GM12878 (cell line): ENCODE data around the gene CCL20. TPM values are rescaled to one million over a fixed set of nuclear protein-coding genes. Genes with fewer than 3 reads are reported as not detected.

Experiments
- ATAC-seq: fragments of 200-7000 bp; cut with Tn5 transposase; 3 replicates; pipeline ENCODE4 v1.9.1; 2020; ENCODE audit warnings: mild to moderate bottlenecking, moderate library complexity
- BruUV-seq: library from RNA; stranded (reverse); fragments of 400-500 nt; replicated peaks from 2 replicates; lab custom pipeline; 2021; lab: Mats Ljungman, UMichigan
- CTCF ChIA-PET: fragments of 300-600 bp; sonication (Branson Sonifier 250); formaldehyde crosslinking; extraction: SDS; loops from one replicate; lab custom pipeline; 2021; ENCODE audit warnings: inconsistent platforms; lab: Yijun Ruan, JAX
- POLR2A ChIA-PET: fragments of 350-600 bp; formaldehyde crosslinking; extraction: SDS; loops from one replicate; lab custom pipeline; 2021; ENCODE audit warnings: inconsistent platforms; lab: Charles Lee
- RAD21 ChIA-PET: fragments of 300-600 bp; sonication (Branson Sonifier 250); formaldehyde crosslinking; loops from one replicate; lab custom pipeline; 2023; ENCODE audit warnings: antibody characterized with exemption; ENCODE audit not compliant: unreplicated experiment; lab: Charles Lee
- SMC1A ChIA-PET: fragments of 300-600 bp; sonication (Branson Sonifier 250); formaldehyde crosslinking; loops from one replicate; lab custom pipeline; 2023; ENCODE audit not compliant: unreplicated experiment, uncharacterized antibody; lab: Charles Lee
- DNase-seq: peaks from one replicate; pipeline ENCODE4 v3.0.0-alpha.2; 2011; ENCODE audit warnings: low read depth, low spot score
- FAIRE-seq: peaks from 3 replicates; lab custom pipeline; 2011; peaks lifted over from hg19 to GRCh38; lab: Jason Lieb, UNC
- H2AFZ ChIP-seq: 2 replicates; pipeline ENCODE4 v1.6.0; 2011; ENCODE audit warnings: low read depth, low read length, control low read depth; ENCODE audit not compliant: control insufficient read depth
- H3K27ac ChIP-seq: 2 replicates; pipeline ENCODE4 v1.5.1; 2011; ENCODE audit warnings: control low read depth; ENCODE audit not compliant: control insufficient read depth, insufficient read depth
- H3K27me3 ChIP-seq, 2 experiments: replicated peaks in 1 of 2; 2 replicates each; pipeline versions ENCODE4 v1.6.0 to v1.6.1; 2011; ENCODE audit warnings: low read length in 1 of 2; ENCODE audit not compliant: control insufficient read depth in 2 of 2, insufficient read depth in 2 of 2
- H3K36me3 ChIP-seq, 2 experiments: 2 replicates each; pipeline ENCODE4 v1.5.1; 2011; ENCODE audit warnings: low read length in 1 of 2; ENCODE audit not compliant: control insufficient read depth in 2 of 2, insufficient read depth in 2 of 2
- H3K4me1 ChIP-seq: 2 replicates; pipeline ENCODE4 v1.6.1; 2011; ENCODE audit warnings: mild to moderate bottlenecking, low read length, moderate library complexity, mixed read lengths; ENCODE audit not compliant: control insufficient read depth, insufficient read depth
- H3K4me2 ChIP-seq: 2 replicates; pipeline ENCODE4 v1.6.0; 2011; ENCODE audit warnings: control low read depth; ENCODE audit not compliant: control insufficient read depth, insufficient read depth
- H3K4me3 ChIP-seq: fragments of 200-600 bp; sonication (generic); 2 replicates; pipeline ENCODE4 v1.5.1; 2016
- H3K79me2 ChIP-seq: 2 replicates; pipeline ENCODE4 v1.6.0; 2011; ENCODE audit warnings: low read length; ENCODE audit not compliant: control insufficient read depth, insufficient read depth
- H3K9ac ChIP-seq: 2 replicates; pipeline ENCODE4 v1.8.0; 2011; ENCODE audit warnings: low read length, control low read depth, mixed read lengths; ENCODE audit not compliant: control insufficient read depth, insufficient read depth
- H3K9me3 ChIP-seq: replicated peaks from 3 replicates; pipeline ENCODE4 v1.5.1; 2011; ENCODE audit warnings: mild to moderate bottlenecking, low read length; ENCODE audit not compliant: control insufficient read depth, insufficient read depth
- H4K20me1 ChIP-seq: 2 replicates; pipeline ENCODE4 v1.6.0; 2011; ENCODE audit not compliant: control insufficient read depth, insufficient read depth
- BHLHE40 ChIP-seq, 2 experiments: fragments of 450-650 bp in 1 of 2; IDR thresholded peaks; 2 replicates each; pipeline ENCODE4 v1.6.1; 2011 to 2017; ENCODE audit warnings: low read depth in 2 of 2, borderline replicate concordance in 1 of 2, improper control_type of control experiment in 1 of 2, low read length in 1 of 2, mild to moderate bottlenecking in 1 of 2
- BRCA1 ChIP-seq: IDR thresholded peaks from 2 replicates; pipeline ENCODE4 v1.6.1; 2011; ENCODE audit warnings: low read depth, low read length, improper control_type of control experiment
- CBFB ChIP-seq: IDR thresholded peaks from 2 replicates; pipeline ENCODE4 v1.6.1; 2016; ENCODE audit warnings: antibody characterized with exemption, low read depth
- CREM ChIP-seq: IDR thresholded peaks from 2 replicates; pipeline ENCODE4 v1.6.1; 2014; ENCODE audit warnings: antibody characterized with exemption, low read depth
- HDGF ChIP-seq: fragments of 450-650 bp; IDR thresholded peaks from 2 replicates; pipeline ENCODE4 v1.6.1; 2016; ENCODE audit warnings: antibody characterized with exemption
- MTA3 ChIP-seq: IDR thresholded peaks from 2 replicates; pipeline ENCODE4 v1.6.1; 2012; ENCODE audit warnings: low read length, inconsistent platforms, borderline replicate concordance
- NFXL1 ChIP-seq: fragments of 450-650 bp; IDR thresholded peaks from 2 replicates; pipeline ENCODE4 v1.6.1; 2017; ENCODE audit warnings: antibody characterized with exemption, mild to moderate bottlenecking, borderline replicate concordance
- NFYB ChIP-seq: IDR thresholded peaks from 2 replicates; pipeline ENCODE4 v1.6.1; 2011; ENCODE audit warnings: low read depth, mild to moderate bottlenecking, low read length, improper control_type of control experiment, moderate library complexity; ENCODE audit not compliant: insufficient read depth
- POU2F2 ChIP-seq: IDR thresholded peaks from 3 replicates; pipeline ENCODE4 v1.6.1; 2011; ENCODE audit warnings: low read depth, mild to moderate bottlenecking, low read length, borderline replicate concordance
- WRNIP1 ChIP-seq: IDR thresholded peaks from 2 replicates; pipeline ENCODE4 v1.6.1; 2011; ENCODE audit warnings: low read depth, low read length, improper control_type of control experiment, borderline replicate concordance
- ZSCAN29 ChIP-seq: fragments of 450-650 bp; IDR thresholded peaks from 2 replicates; pipeline ENCODE4 v1.6.1; 2017; ENCODE audit warnings: mild to moderate bottlenecking, moderate library complexity
- WGBS: methylation state at CpG from one replicate; pipeline ENCODE4 v1.1.6; 2016; ENCODE audit warnings: low lambda C conversion rate; ENCODE audit not compliant: insufficient replicate concordance, insufficient coverage; ENCODE audit errors: missing lambda C conversion rate; 5-methylcytosine and 5-hydroxymethylcytosine counted together
- in situ Hi-C: fragments of 300-500 bp; cut with MboI; formaldehyde crosslinking; loops from 9 replicates; pipeline ENCODE4 v1.14.3; 2018; ENCODE audit warnings: mixed read lengths
- intact Hi-C: fragments of 100-400 bp; cut with micrococcal nuclease; formaldehyde crosslinking; loops from one replicate; pipeline ENCODE4 v1.14.2; 2022; ENCODE audit not compliant: unreplicated experiment
- polyA plus RNA-seq, 11 experiments: library from polyadenylated mRNA; depleted of rRNA in 4 of 11; unstranded in 6 of 11; stranded (reverse) in 5 of 11; fragments of >200 nt; fragmentation: Nextera tagmentation in 4 of 11; fragmentation: Illumina TruSeq in 1 of 11; extraction: Ambion mirVana in 4 of 11; extraction: Trizol in 1 of 11; gene quantifications; 1 replicate in 1 of 11; 2 replicates in 10 of 11; pipeline versions ENCODE4 v1.2.1 to v1.2.3, GENCODE V29; 2011 to 2016; ENCODE audit warnings: inconsistent platforms in 2 of 11, missing spikeins in 2 of 11, low read depth in 1 of 11
- total RNA-seq, 4 experiments: library from RNA; depleted of rRNA in 3 of 4; stranded (reverse); fragments of >200 nt in 3 of 4; fragmentation: Illumina TruSeq in 1 of 4; extraction: Trizol in 1 of 4; gene quantifications; 2 replicates each; pipeline versions ENCODE4 v1.2.1 to v1.2.3, GENCODE V29; 2013 to 2021
- TF ChIP-seq, protein P1 (sequence below): IDR thresholded peaks from 2 replicates; pipeline ENCODE4 v1.6.1; 2011; ENCODE audit warnings: low read depth, mild to moderate bottlenecking, low read length, moderate library complexity, borderline replicate concordance; ENCODE audit errors: extremely low read depth
- TF ChIP-seq, protein P2 (sequence below): fragments of 450-650 bp; IDR thresholded peaks from 2 replicates; pipeline ENCODE4 v1.6.1; 2016; ENCODE audit warnings: mild to moderate bottlenecking
- TF ChIP-seq, protein P3 (sequence below): IDR thresholded peaks from 2 replicates; pipeline ENCODE4 v1.6.1; 2012; ENCODE audit warnings: improper control_type of control experiment, low read depth, low read length; ENCODE audit not compliant: insufficient replicate concordance

Gene CCL20
- total and polyA plus RNA-seq, 10 of the 15 experiments (the other 5 are each of a cell fraction or from before 2014, with no cell fraction given) = 5.5 to 35.7 (median 15.6) TPM

DNA sequence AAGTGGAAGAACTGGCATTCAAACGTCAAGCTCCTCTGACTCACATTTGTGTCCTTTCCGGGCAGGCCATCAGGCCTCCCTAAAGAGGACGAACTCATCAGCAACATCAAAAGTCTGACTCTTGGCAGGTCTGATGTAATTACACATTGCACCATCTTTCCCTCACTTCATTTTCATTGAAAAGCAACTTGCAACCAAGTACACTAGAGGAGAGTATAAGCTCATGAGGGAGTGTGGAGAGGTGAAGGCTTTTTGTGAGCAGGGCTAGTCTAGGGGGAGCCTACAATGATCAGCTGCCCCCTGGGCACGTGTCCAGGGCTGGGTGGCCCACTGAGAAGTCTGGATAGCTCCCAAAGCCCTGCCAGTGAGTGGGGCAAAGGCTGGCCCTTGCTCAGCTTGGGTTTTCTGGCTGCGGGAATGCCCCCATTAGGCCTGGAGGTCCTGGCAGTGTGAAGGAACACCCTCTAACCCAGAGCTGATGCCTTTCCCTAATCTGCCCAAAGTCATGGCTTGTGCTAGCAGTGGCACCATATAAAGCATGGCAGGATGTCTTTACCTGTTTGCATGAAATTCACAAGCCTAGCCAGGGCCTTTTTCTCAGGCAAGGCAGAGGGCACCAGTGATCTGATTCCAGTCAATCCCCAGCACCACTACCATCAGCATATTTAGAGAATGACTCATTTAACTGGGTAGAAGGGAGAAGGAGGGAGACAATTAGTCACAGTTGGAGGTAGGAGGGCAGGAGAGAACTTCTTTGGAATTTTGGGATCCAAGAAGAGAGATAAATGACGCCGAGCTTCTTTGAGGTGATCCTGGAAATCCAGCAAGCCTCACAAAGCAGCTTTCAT is 49.3 kb downstream of the CCL20 start:
- ChIA-PET CTCF (interaction anchor here (0.7 to 6.4 kb wide), 43 partner anchors 9 to 741 kb away, joined by 3 to 387 read pairs (median 5); partner anchors contain the start of gene CCL20), RAD21 (interaction anchor here (1.0 to 5.8 kb wide), 23 partner anchors 9 to 457 kb away, joined by 3 to 92 read pairs (median 6); partner anchors contain the start of gene CCL20), POLR2A (interaction anchor here (2.0 to 2.5 kb wide), 2 partner anchors 79 to 89 kb away, joined by 8 to 9 read pairs; no protein-coding TSS in a partner anchor), SMC1A (interaction anchor here (0.6 to 6.6 kb wide), 29 partner anchors 9 to 458 kb away, joined by 3 to 133 read pairs (median 4); partner anchors contain the start of gene CCL20)
- WGBS = 68% methylated on average over 7 of the region's 7 CpGs
- DNase-seq (no peak), ATAC-seq (no peak), FAIRE-seq (no peak)
- Histone ChIP-seq H3K27ac (no peak overlapping the region), H3K4me2 (no peak overlapping the region), H3K4me3 (no peak overlapping the region), H3K36me3 (no peaks in the 10 kb centered on the region), H4K20me1 (no peaks in the 10 kb centered on the region), H3K9ac (no peak overlapping the region), H3K27me3 (no peaks in the 10 kb centered on the region; a peak in 1 of 4 replicates), H2AFZ (no peak overlapping the region), H3K79me2 (no peaks in the 10 kb centered on the region), H3K9me3 (no peaks in the 10 kb centered on the region), H3K4me1 (no peaks in the 10 kb centered on the region)
- in situ Hi-C loops (no loop called here), intact Hi-C loops (loop anchor here (1.0 to 5.0 kb wide), 4 partner anchors 51 to 204 kb away; partner anchors contain the start of gene CCL20)
- no TSS peak for BruUV-seq
- no peak for TF ChIP-seq HDGF
- TF ChIP-seq, protein P1, sequence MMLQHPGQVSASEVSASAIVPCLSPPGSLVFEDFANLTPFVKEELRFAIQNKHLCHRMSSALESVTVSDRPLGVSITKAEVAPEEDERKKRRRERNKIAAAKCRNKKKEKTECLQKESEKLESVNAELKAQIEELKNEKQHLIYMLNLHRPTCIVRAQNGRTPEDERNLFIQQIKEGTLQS = no peak
- no peak for TF ChIP-seq MTA3
- TF ChIP-seq NFXL1 = no peak
- no peak for TF ChIP-seq NFYB
- TF ChIP-seq POU2F2 = no peak
- TF ChIP-seq, protein P2, sequence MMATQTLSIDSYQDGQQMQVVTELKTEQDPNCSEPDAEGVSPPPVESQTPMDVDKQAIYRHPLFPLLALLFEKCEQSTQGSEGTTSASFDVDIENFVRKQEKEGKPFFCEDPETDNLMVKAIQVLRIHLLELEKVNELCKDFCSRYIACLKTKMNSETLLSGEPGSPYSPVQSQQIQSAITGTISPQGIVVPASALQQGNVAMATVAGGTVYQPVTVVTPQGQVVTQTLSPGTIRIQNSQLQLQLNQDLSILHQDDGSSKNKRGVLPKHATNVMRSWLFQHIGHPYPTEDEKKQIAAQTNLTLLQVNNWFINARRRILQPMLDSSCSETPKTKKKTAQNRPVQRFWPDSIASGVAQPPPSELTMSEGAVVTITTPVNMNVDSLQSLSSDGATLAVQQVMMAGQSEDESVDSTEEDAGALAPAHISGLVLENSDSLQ = no peak
- TF ChIP-seq BHLHE40 (IDR thresholded peaks at IDR 0.05; ENCODE audit: borderline replicate concordance in 1 of 2, low read depth in 2 of 2, low read length in 1 of 2) = no peak
- TF ChIP-seq CREM = no peak
- TF ChIP-seq WRNIP1 = no peak
- no peak for TF ChIP-seq CBFB
- no peak for TF ChIP-seq ZSCAN29
- TF ChIP-seq, protein P3, sequence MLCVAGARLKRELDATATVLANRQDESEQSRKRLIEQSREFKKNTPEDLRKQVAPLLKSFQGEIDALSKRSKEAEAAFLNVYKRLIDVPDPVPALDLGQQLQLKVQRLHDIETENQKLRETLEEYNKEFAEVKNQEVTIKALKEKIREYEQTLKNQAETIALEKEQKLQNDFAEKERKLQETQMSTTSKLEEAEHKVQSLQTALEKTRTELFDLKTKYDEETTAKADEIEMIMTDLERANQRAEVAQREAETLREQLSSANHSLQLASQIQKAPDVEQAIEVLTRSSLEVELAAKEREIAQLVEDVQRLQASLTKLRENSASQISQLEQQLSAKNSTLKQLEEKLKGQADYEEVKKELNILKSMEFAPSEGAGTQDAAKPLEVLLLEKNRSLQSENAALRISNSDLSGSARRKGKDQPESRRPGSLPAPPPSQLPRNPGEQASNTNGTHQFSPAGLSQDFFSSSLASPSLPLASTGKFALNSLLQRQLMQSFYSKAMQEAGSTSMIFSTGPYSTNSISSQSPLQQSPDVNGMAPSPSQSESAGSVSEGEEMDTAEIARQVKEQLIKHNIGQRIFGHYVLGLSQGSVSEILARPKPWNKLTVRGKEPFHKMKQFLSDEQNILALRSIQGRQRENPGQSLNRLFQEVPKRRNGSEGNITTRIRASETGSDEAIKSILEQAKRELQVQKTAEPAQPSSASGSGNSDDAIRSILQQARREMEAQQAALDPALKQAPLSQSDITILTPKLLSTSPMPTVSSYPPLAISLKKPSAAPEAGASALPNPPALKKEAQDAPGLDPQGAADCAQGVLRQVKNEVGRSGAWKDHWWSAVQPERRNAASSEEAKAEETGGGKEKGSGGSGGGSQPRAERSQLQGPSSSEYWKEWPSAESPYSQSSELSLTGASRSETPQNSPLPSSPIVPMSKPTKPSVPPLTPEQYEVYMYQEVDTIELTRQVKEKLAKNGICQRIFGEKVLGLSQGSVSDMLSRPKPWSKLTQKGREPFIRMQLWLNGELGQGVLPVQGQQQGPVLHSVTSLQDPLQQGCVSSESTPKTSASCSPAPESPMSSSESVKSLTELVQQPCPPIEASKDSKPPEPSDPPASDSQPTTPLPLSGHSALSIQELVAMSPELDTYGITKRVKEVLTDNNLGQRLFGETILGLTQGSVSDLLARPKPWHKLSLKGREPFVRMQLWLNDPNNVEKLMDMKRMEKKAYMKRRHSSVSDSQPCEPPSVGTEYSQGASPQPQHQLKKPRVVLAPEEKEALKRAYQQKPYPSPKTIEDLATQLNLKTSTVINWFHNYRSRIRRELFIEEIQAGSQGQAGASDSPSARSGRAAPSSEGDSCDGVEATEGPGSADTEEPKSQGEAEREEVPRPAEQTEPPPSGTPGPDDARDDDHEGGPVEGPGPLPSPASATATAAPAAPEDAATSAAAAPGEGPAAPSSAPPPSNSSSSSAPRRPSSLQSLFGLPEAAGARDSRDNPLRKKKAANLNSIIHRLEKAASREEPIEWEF = no peak
- no peak for TF ChIP-seq BRCA1
